Fibroblast of lung (primary cell): Measurements from ENCODE around the gene CACNA2D3. TPM values are rescaled to one million over a fixed set of nuclear protein-coding genes. Genes with fewer than 3 reads are reported as not detected.
A peak's percentile ranks its signal among the peaks of the same experiment; 100 is the strongest.

Experiments
- DNase-seq, 2 donors: peaks; one replicate each; pipeline versions ENCODE4 v3.0.0 to v3.0.0-alpha.2; 2010; ENCODE audit warnings: low read depth in 2 of 2
- H2AFZ ChIP-seq: 2 replicates; pipeline ENCODE4 v1.5.1; 2012; ENCODE audit warnings: low read length, control low read depth, inconsistent platforms
- H3K27ac ChIP-seq: 2 replicates; pipeline ENCODE4 v1.5.1; 2011; ENCODE audit warnings: low read length, control low read depth; ENCODE audit not compliant: insufficient read depth
- H3K27me3 ChIP-seq: 2 replicates; pipeline ENCODE4 v1.5.1; 2011; ENCODE audit warnings: mild to moderate bottlenecking, low read length; ENCODE audit not compliant: control insufficient read depth, insufficient read depth
- H3K36me3 ChIP-seq: 2 replicates; pipeline ENCODE4 v1.5.1; 2011; ENCODE audit warnings: low read length; ENCODE audit not compliant: control insufficient read depth, insufficient read depth
- H3K4me1 ChIP-seq: 2 replicates; pipeline ENCODE4 v1.5.1; 2011; ENCODE audit warnings: low read length; ENCODE audit not compliant: control insufficient read depth, insufficient read depth; ENCODE audit errors: extremely low read depth
- H3K4me2 ChIP-seq: 2 replicates; pipeline ENCODE4 v1.5.1; 2011; ENCODE audit warnings: low read length, control low read depth; ENCODE audit not compliant: insufficient read depth; ENCODE audit errors: extremely low read depth
- H3K4me3 ChIP-seq, 4 experiments: fragments of 200-600 bp in 1 of 4; sonication (generic) in 1 of 4; replicated peaks in 1 of 4; 2 replicates each; pipeline ENCODE4 v1.5.1; 2011 to 2016; ENCODE audit warnings: low read length in 4 of 4, low read depth in 3 of 4, mild to moderate bottlenecking in 3 of 4, control low read depth in 2 of 4, inconsistent platforms in 1 of 4, mixed read lengths in 1 of 4; ENCODE audit not compliant: insufficient read depth in 1 of 4; ENCODE audit errors: control extremely low read depth in 1 of 4
- H3K79me2 ChIP-seq: 2 replicates; pipeline ENCODE4 v1.5.1; 2012; ENCODE audit warnings: mild to moderate bottlenecking, low read length, inconsistent platforms; ENCODE audit not compliant: control insufficient read depth, insufficient read depth
- H3K9ac ChIP-seq: 2 replicates; pipeline ENCODE4 v1.5.1; 2011; ENCODE audit warnings: mild to moderate bottlenecking, low read length, control low read depth; ENCODE audit not compliant: insufficient read depth
- H3K9me3 ChIP-seq: 2 replicates; pipeline ENCODE4 v1.5.1; 2012; ENCODE audit warnings: low read depth, low read length; ENCODE audit not compliant: control insufficient read depth, insufficient read depth
- H4K20me1 ChIP-seq: 2 replicates; pipeline ENCODE4 v1.5.1; 2011; ENCODE audit warnings: low read length; ENCODE audit not compliant: control insufficient read depth, insufficient read depth; ENCODE audit errors: extremely low read depth
- EZH2 ChIP-seq: IDR thresholded peaks from 2 replicates; pipeline ENCODE4 v1.5.1; 2012; ENCODE audit warnings: low read length, control low read depth, mild to moderate bottlenecking; ENCODE audit errors: missing control alignments
- polyA plus RNA-seq, 2 donors: library from polyadenylated mRNA; depleted of rRNA in 1 of 2; stranded (reverse) in 1 of 2; unstranded in 1 of 2; fragments of >200 nt; gene quantifications; 2 replicates each; pipeline ENCODE4 v1.2.1, GENCODE V29; 2011 to 2012; ENCODE audit warnings: missing spikeins in 1 of 2
- total RNA-seq: library from RNA; depleted of rRNA; stranded (reverse); fragments of >200 nt; gene quantifications from 2 replicates; pipeline ENCODE4 v1.2.1, GENCODE V29; 2014
- TF ChIP-seq, protein P1 (sequence below), 2 donors: IDR thresholded peaks in 1 of 2; conservative IDR thresholded peaks in 1 of 2; 1 replicate in 1 of 2; 2 replicates in 1 of 2; pipeline ENCODE4 v1.5.1; 2011 to 2012; ENCODE audit warnings: low read length in 2 of 2, control low read depth in 1 of 2, inconsistent platforms in 1 of 2, low read depth in 1 of 2, mild to moderate bottlenecking in 1 of 2

The CACNA2D3 gene
- total and polyA plus RNA-seq, 2 donors (not counting 1 experiment from before 2014, with no cell fraction given) = 1.8 to 11.5 TPM

DNA sequence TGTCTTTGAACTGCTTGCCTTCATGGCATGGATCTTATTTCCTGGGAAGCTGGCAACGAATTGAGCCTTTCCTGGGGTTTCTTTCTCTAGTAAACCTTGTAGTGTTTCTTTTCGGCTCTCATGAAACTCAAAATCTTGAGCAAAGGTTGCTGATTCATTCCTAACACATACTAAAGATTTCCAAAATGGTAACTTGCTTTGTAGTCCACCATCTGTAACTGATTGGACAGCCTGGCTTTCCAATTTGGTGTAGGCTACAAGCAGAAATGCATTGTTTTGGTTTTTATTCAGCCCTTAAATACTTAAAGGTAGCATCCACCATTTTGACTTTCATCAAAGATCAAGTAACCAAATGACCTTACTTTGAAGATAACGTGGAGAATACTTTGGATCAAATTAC, 767.4 kb downstream of the CACNA2D3 start:
- Histone ChIP-seq H3K9me3 (no peaks in the 10 kb centered on the region), H3K27me3 (no peaks in the 10 kb centered on the region), H3K4me2 (no peak overlapping the region), H3K4me1 (peaks cover 17% of the 10 kb centered on the region), H4K20me1 (no peaks in the 10 kb centered on the region), H3K36me3 (no peaks in the 10 kb centered on the region), H3K9ac (no peak overlapping the region), H2AFZ (no peak overlapping the region), H3K4me3 (no peak overlapping the region), H3K27ac (no peak overlapping the region), H3K79me2 (no peaks in the 10 kb centered on the region)
- DNase-seq = no peak
- TF ChIP-seq EZH2 = no peak
- TF ChIP-seq, protein P1, sequence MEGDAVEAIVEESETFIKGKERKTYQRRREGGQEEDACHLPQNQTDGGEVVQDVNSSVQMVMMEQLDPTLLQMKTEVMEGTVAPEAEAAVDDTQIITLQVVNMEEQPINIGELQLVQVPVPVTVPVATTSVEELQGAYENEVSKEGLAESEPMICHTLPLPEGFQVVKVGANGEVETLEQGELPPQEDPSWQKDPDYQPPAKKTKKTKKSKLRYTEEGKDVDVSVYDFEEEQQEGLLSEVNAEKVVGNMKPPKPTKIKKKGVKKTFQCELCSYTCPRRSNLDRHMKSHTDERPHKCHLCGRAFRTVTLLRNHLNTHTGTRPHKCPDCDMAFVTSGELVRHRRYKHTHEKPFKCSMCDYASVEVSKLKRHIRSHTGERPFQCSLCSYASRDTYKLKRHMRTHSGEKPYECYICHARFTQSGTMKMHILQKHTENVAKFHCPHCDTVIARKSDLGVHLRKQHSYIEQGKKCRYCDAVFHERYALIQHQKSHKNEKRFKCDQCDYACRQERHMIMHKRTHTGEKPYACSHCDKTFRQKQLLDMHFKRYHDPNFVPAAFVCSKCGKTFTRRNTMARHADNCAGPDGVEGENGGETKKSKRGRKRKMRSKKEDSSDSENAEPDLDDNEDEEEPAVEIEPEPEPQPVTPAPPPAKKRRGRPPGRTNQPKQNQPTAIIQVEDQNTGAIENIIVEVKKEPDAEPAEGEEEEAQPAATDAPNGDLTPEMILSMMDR (conservative IDR thresholded peaks at IDR 0.05 in 1 of 2, IDR thresholded peaks at IDR 0.05 in 1 of 2; ENCODE audit: low read depth in 1 of 2, low read length in 2 of 2) = no peak

DNA sequence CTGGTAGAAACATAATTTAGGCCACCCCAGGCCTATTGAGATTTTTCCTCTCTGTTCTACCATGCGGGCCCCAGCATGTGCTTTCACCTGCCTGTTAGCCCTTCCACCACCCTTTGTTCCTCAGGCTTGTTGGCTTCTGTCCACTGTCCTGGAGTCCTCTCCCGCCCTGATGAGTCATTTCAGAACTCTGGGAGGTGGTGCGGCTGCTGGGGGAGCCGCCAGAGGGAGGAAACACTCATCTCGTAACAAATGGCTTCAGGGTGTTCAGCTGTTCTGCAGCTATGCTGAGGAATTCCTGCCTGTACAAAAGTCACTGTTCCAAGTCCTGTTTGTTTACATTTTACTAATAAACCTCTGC, 769.2 kb downstream of the CACNA2D3 start:
- Histone ChIP-seq H2AFZ (no peak overlapping the region), H3K4me2 (no peak overlapping the region)
- peak; percentile 95 to 98 for DNase-seq

DNA sequence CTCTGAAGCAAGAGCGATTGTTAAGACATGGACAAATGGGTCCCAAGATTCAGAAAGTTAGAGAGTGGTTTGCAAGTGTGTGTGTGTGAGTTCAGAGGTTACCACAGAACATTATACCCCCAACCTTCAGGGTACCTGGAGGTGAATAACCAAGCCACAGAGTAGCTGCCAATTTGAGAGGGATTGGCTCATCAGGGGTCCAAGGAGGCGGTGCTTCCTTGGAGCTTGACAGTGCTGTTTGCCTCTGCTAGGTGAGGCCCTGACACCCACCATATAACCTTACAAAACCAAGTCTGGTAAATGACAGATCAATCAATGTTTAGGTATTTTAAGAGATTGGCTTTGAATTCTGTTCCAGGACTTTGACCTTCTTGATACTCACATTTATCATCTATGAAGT, 769.8 kb downstream of the CACNA2D3 start:
- H2AFZ ChIP-seq = no peak overlapping the region
- DNase-seq = no peak
- no peaks in the 10 kb centered on the region for H3K79me2 ChIP-seq
- H3K27me3 ChIP-seq = no peaks in the 10 kb centered on the region
- H3K4me1 ChIP-seq = peaks cover 20% of the 10 kb centered on the region
- no peaks in the 10 kb centered on the region for H4K20me1 ChIP-seq
- no peak overlapping the region for H3K4me3 ChIP-seq
- TF ChIP-seq, protein P1 (conservative IDR thresholded peaks at IDR 0.05 in 1 of 2, IDR thresholded peaks at IDR 0.05 in 1 of 2; ENCODE audit: low read depth in 1 of 2, low read length in 2 of 2) = no peak
- no peak overlapping the region for H3K27ac ChIP-seq
- no peak overlapping the region for H3K9ac ChIP-seq
- no peak overlapping the region for H3K4me2 ChIP-seq
- H3K9me3 ChIP-seq = no peaks in the 10 kb centered on the region
- H3K36me3 ChIP-seq = no peaks in the 10 kb centered on the region

More for the DNA sequence above, 769.2 kb downstream of the CACNA2D3 start:
- Histone ChIP-seq H3K79me2 (no peaks in the 10 kb centered on the region), H3K4me1 (peaks cover 17% of the 10 kb centered on the region), H3K4me3 (no peak overlapping the region), H3K27me3 (no peaks in the 10 kb centered on the region), H3K9ac (no peak overlapping the region), H3K9me3 (no peaks in the 10 kb centered on the region), H3K27ac (no peak overlapping the region), H4K20me1 (no peaks in the 10 kb centered on the region), H3K36me3 (no peaks in the 10 kb centered on the region)
- TF ChIP-seq, protein P1 (conservative IDR thresholded peaks at IDR 0.05 in 1 of 2, IDR thresholded peaks at IDR 0.05 in 1 of 2; ENCODE audit: low read depth in 1 of 2, low read length in 2 of 2) = peak; percentile 50 to 61
- no peak for TF ChIP-seq EZH2
